Gastroesophageal sphincter (tissue), 4 donors: Measurements from ENCODE around the gene SIX3. TPM values are rescaled to one million over a fixed set of nuclear protein-coding genes. Genes with fewer than 3 reads are reported as not detected.

Experiments used
- ATAC-seq: fragments of 150-250 bp; one replicate; pipeline ENCODE4 v1.9.1; 2016; ENCODE audit warnings: mild to moderate bottlenecking, moderate library complexity
- H3K27ac ChIP-seq, 4 donors: fragments of 200-600 bp; sonication (generic) in 3 of 4; 1 replicate in 3 of 4; 2 replicates in 1 of 4; pipeline ENCODE4 v1.5.1; 2016 to 2019
- H3K27me3 ChIP-seq: fragments of 200-600 bp; sonication (generic); one replicate; pipeline ENCODE4 v1.5.1; 2019
- H3K36me3 ChIP-seq, 2 donors: fragments of 200-600 bp; sonication (generic); one replicate each; pipeline ENCODE4 v1.5.1; 2019; ENCODE audit warnings: control low read depth in 1 of 2
- H3K4me1 ChIP-seq, 3 donors: fragments of 200-600 bp; sonication (generic); 1 replicate in 2 of 3; 2 replicates in 1 of 3; pipeline ENCODE4 v1.5.1; 2016 to 2019; ENCODE audit warnings: control low read depth in 2 of 3
- H3K4me3 ChIP-seq, 2 donors: fragments of 200-600 bp; sonication (generic); one replicate each; pipeline ENCODE4 v1.5.1; 2019; ENCODE audit warnings: mild to moderate bottlenecking in 1 of 2, moderate library complexity in 1 of 2
- H3K9me3 ChIP-seq, 3 donors: fragments of 200-600 bp; sonication (generic); one replicate each; pipeline ENCODE4 v1.5.1; 2017 to 2019; ENCODE audit warnings: control low read depth in 2 of 3
- CTCF ChIP-seq, 4 experiments: fragments of 200-600 bp in 2 of 4; fragments of 450-650 bp in 2 of 4; sonication (generic) in 1 of 4; IDR thresholded peaks; one replicate each; pipeline ENCODE4 v1.5.1; 2017 to 2019; ENCODE audit warnings: antibody characterized with exemption in 4 of 4, mild to moderate bottlenecking in 2 of 4, moderate library complexity in 2 of 4
- EP300 ChIP-seq: sonication (generic); formaldehyde crosslinking; IDR thresholded peaks from one replicate; pipeline ENCODE4 v1.6.1; 2017; ENCODE audit warnings: antibody characterized with exemption, mild to moderate bottlenecking
- POLR2A ChIP-seq, 2 donors: fragments of 450-650 bp; IDR thresholded peaks; one replicate each; pipeline ENCODE4 v1.6.1; 2017; ENCODE audit warnings: antibody characterized with exemption in 2 of 2, mild to moderate bottlenecking in 2 of 2, moderate library complexity in 1 of 2
- POLR2AphosphoS5 ChIP-seq: sonication (generic); formaldehyde crosslinking; IDR thresholded peaks from one replicate; pipeline ENCODE4 v1.6.1; 2017; ENCODE audit warnings: antibody characterized with exemption
- WGBS, 2 donors: methylation state at CpG; one replicate each; pipeline ENCODE4 v1.1.5; 2018; ENCODE audit warnings: low coverage in 1 of 2; 5-methylcytosine and 5-hydroxymethylcytosine counted together
- total RNA-seq, 4 donors: library from RNA; depleted of rRNA; stranded (reverse); fragments of >200 nt; gene quantifications; one replicate each; pipeline ENCODE4 v1.1.0, GENCODE V29; 2016

SIX3 gene
- total RNA-seq, 4 donors from 2014 or later: 0.15 TPM; not detected in 3

GRCh38 chr2:44933434-44933951 is 8.0 kb upstream of the SIX3 start:
- Histone ChIP-seq H3K9me3 (no peaks in the 10 kb centered on the region), H3K4me3 (no peak overlapping the region), H3K27ac (no peak overlapping the region), H3K4me1 (peaks cover 0 to 65% (median 27%) of the 10 kb centered on the region in 3 donors), H3K36me3 (no peaks in the 10 kb centered on the region), H3K27me3 (peaks cover 100% of the 10 kb centered on the region)
- 0% methylated on average over 2 to 8 of the region's 19 CpGs for WGBS, 2 donors
- TF ChIP-seq EP300 (no peak), POLR2A (IDR thresholded peaks at IDR 0.05) (no peak), CTCF (IDR thresholded peaks at IDR 0.05) (no peak), POLR2AphosphoS5 (no peak)
- no peak for ATAC-seq

DNA sequence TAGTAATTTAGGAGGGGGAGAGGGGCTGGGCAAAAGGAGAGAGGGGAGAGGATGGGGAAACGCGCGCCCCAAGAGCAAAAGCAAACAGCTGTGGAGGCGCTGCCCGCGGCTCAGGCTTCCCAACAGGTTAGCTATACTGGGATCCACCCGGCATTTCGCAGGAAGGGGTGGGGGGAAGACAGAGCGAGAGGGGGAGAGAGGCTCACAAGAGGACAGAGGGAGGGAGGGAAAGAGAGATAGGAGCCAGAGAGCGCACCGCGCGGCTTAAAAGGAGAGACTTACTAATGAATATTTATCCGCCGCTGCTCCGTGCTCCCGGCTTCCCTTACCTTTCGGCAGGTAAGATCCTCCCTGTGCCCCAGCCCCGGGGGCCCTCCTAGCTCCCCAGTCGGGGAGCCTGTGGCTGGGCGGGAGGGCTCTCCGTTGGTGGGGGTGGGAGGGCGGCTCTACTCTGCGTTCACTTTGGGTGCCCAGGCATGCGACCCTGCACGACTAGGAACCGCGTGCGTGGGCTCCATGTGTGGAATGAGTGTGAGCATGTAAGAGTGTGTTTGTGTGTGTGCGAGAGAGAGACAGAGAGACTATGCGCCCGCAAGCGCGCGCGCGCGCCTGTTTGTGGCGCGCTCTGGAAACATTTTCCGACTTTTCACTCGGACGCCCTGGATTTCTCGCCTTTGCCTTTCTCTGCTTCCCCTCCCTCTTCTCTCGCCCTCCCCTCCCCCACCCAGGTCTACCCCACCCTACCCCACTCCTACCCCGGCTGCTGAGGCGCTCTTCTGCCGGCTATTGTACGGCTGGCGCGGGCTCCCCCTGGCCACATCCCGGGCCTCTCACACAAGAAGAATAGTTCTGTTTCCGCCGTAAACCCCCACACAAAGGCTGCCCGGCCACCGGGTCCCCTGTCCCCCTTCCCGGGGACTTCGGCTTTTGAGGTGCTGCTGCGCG is 7.2 kb upstream of the SIX3 start:
- Histone ChIP-seq H3K36me3 (no peaks in the 10 kb centered on the region), H3K27me3 (peaks cover 100% of the 10 kb centered on the region), H3K27ac (no peak overlapping the region), H3K4me1 (peaks cover 0 to 65% (median 26%) of the 10 kb centered on the region in 3 donors), H3K4me3 (peak overlapping the region in 1 of 2 donors; percentile 18), H3K9me3 (no peaks in the 10 kb centered on the region)
- no peak for ATAC-seq
- 1 to 2% methylated on average over 30 to 34 of the region's 60 CpGs for WGBS, 2 donors
- TF ChIP-seq CTCF (IDR thresholded peaks at IDR 0.05) (no peak), POLR2A (IDR thresholded peaks at IDR 0.05) (no peak), EP300 (no peak), POLR2AphosphoS5 (no peak)

- H3K27me3 ChIP-seq: peaks cover 100% of the 10 kb centered on the region
- H3K27ac ChIP-seq: no peak overlapping the region
- TF ChIP-seq EP300: no peak
- no peak for TF ChIP-seq CTCF (IDR thresholded peaks at IDR 0.05)
- no peak for TF ChIP-seq POLR2A (IDR thresholded peaks at IDR 0.05)
- TF ChIP-seq POLR2AphosphoS5: no peak
- no peak for ATAC-seq
- H3K4me1 ChIP-seq: peaks cover 0 to 63% (median 26%) of the 10 kb centered on the region in 3 donors
- WGBS, 2 donors: 0% methylated on average over 1 to 3 of the region's 48 CpGs
- peak overlapping the region in 1 of 2 donors; percentile 18 for H3K4me3 ChIP-seq
- H3K9me3 ChIP-seq: no peaks in the 10 kb centered on the region
- H3K36me3 ChIP-seq: no peaks in the 10 kb centered on the region
These were observed 6.3 kb upstream of the SIX3 start for GRCh38 chr2:44934983-44935728.

DNA sequence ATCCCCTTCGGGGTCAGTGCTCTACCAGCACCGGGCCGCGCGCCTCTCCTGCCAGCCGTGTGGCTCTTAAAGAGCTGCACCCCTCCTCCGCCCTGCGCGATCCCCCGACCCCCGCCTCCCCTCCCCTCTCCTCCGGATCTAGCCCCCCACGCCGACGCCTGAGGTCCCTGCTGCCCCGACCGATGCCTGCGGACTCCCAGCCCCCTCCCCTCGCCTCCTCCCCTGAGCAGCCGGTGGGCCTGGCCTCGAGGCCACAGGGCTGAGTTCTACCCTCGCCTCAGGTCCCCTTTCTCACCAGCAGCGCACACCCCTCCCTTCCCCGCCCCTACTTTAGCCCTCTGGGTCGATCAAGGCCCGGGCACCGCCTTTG is 5.8 kb upstream of the SIX3 start:
- Histone ChIP-seq H3K36me3 (no peaks in the 10 kb centered on the region), H3K4me1 (peaks cover 0 to 68% (median 26%) of the 10 kb centered on the region in 3 donors), H3K4me3 (no peak overlapping the region), H3K9me3 (no peaks in the 10 kb centered on the region), H3K27ac (no peak overlapping the region), H3K27me3 (peaks cover 100% of the 10 kb centered on the region)
- 0% methylated on average over 2 of the region's 27 CpGs; no CpG with 5 or more reads in 1 of the 2 donors for WGBS, 2 donors
- no peak for TF ChIP-seq POLR2A (IDR thresholded peaks at IDR 0.05)
- TF ChIP-seq POLR2AphosphoS5: no peak
- no peak for TF ChIP-seq EP300
- TF ChIP-seq CTCF (IDR thresholded peaks at IDR 0.05): no peak
- no peak for ATAC-seq
